Cortex of kidney (tissue), 1 donor: ENCODE results near the gene PCDHB9.

Experiments used
- DNase-seq: peaks from one replicate; lab custom pipeline; 2025; lab: John Stamatoyannopoulos, UW

Gene PCDHB9

GRCh38 chr5:141236516-141237313 lies 49.8 kb downstream of the PCDHB9 start:
- no peak for DNase-seq
